K562 (cell line): ENCODE data around the gene APBA2. TPM values are rescaled to one million over a fixed set of nuclear protein-coding genes. Genes with fewer than 3 reads are reported as not detected.

ENCODE experiments used
- ATAC-seq: fragments of 200-7000 bp; cut with Tn5 transposase; 3 replicates; pipeline ENCODE4 v1.9.1; 2020; ENCODE audit warnings: moderate library complexity
- BruUV-seq: library from RNA; stranded (reverse); fragments of 400-500 nt; replicated peaks from 2 replicates; lab custom pipeline; 2021; lab: Mats Ljungman, UMichigan
- CTCF ChIA-PET: fragments of 300-600 bp; formaldehyde crosslinking; extraction: SDS; loops from one replicate; lab custom pipeline; 2021; ENCODE audit warnings: low intra/inter-chr PET ratio; lab: Yijun Ruan, JAX
- POLR2A ChIA-PET: fragments of 300-600, 350-650 bp; sonication (Branson Sonifier 250); formaldehyde crosslinking; extraction: SDS; loops from one replicate; lab custom pipeline; 2021; ENCODE audit warnings: antibody characterized with exemption, inconsistent platforms; lab: Yijun Ruan, JAX
- DNase-seq, 4 experiments: peaks; one replicate each; pipeline versions ENCODE4 v3.0.0 to v3.0.0-alpha.2; 2011 to 2018; ENCODE audit warnings: low spot score in 3 of 4, mixed read lengths in 3 of 4; ENCODE audit errors: extremely low read depth in 1 of 4
- FAIRE-seq: peaks from 2 replicates; lab custom pipeline; 2011; peaks lifted over from hg19 to GRCh38; lab: Jason Lieb, UNC
- H2AFZ ChIP-seq: 2 replicates; pipeline ENCODE4 v1.6.0; 2011; ENCODE audit warnings: low read depth, low read length, control low read depth, inconsistent platforms
- H3K27ac ChIP-seq: fragments of 200-600 bp; 3 replicates; pipeline ENCODE4 v1.8.0; 2011; ENCODE audit warnings: low read depth, mild to moderate bottlenecking, control low read depth, inconsistent platforms, low read length, moderate library complexity, mixed read lengths; ENCODE audit errors: extremely low read depth
- H3K27me3 ChIP-seq, 2 experiments: fragments of 300-600 bp in 1 of 2; 2 replicates in 1 of 2; 3 replicates in 1 of 2; pipeline versions ENCODE4 v1.6.0 to v1.8.0; 2011; ENCODE audit warnings: inconsistent platforms in 2 of 2, low read length in 2 of 2, mild to moderate bottlenecking in 1 of 2, mixed read lengths in 1 of 2, moderate library complexity in 1 of 2; ENCODE audit not compliant: control insufficient read depth in 2 of 2, insufficient read depth in 2 of 2
- H3K36me3 ChIP-seq: fragments of 300-600 bp; 3 replicates; pipeline ENCODE4 v1.8.0; 2011; ENCODE audit warnings: mild to moderate bottlenecking, low read length, inconsistent platforms; ENCODE audit not compliant: control insufficient read depth, insufficient read depth
- H3K4me1 ChIP-seq, 2 experiments: fragments of 200-600 bp in 1 of 2; replicated peaks in 1 of 2; 2 replicates in 1 of 2; 3 replicates in 1 of 2; pipeline versions ENCODE4 v1.5.1 to v1.8.0; 2011; ENCODE audit warnings: inconsistent platforms in 2 of 2, low read length in 2 of 2, mild to moderate bottlenecking in 1 of 2, mixed read lengths in 1 of 2, moderate library complexity in 1 of 2; ENCODE audit not compliant: control insufficient read depth in 2 of 2, insufficient read depth in 2 of 2
- H3K4me2 ChIP-seq: 2 replicates; pipeline ENCODE4 v1.6.1; 2011; ENCODE audit warnings: low read length, control low read depth, inconsistent platforms, mixed read lengths; ENCODE audit not compliant: insufficient read depth
- H3K4me3 ChIP-seq: fragments of 200-600 bp; sonication (generic), shearing (Covaris generic); 2 replicates; pipeline ENCODE4 v1.5.1; 2016; ENCODE audit warnings: control low read depth, inconsistent platforms
- H3K79me2 ChIP-seq: fragments of 200-600 bp; 3 replicates; pipeline ENCODE4 v1.8.0; 2011; ENCODE audit warnings: low read length, inconsistent platforms; ENCODE audit not compliant: control insufficient read depth, insufficient read depth
- H3K9ac ChIP-seq, 2 experiments: 2 replicates each; pipeline versions ENCODE4 v1.6.0 to v1.6.1; 2011; ENCODE audit warnings: low read depth in 2 of 2, low read length in 2 of 2, control low read depth in 1 of 2, inconsistent platforms in 1 of 2, mild to moderate bottlenecking in 1 of 2, mixed read lengths in 1 of 2; ENCODE audit not compliant: insufficient read depth in 1 of 2
- H3K9me1 ChIP-seq: one replicate; pipeline ENCODE4 v1.6.0; 2011; ENCODE audit warnings: inconsistent platforms, mild to moderate bottlenecking, low read length, moderate library complexity; ENCODE audit not compliant: control insufficient read depth, insufficient read depth
- H3K9me3 ChIP-seq: replicated peaks from 2 replicates; pipeline ENCODE4 v1.5.1; 2011; ENCODE audit warnings: low read depth, low read length, inconsistent platforms; ENCODE audit not compliant: control insufficient read depth, insufficient read depth
- H4K20me1 ChIP-seq: replicated peaks from 2 replicates; pipeline ENCODE4 v1.6.1; 2011; ENCODE audit warnings: low read length, inconsistent platforms, mixed read lengths; ENCODE audit not compliant: control insufficient read depth, insufficient read depth
- GATAD2A ChIP-seq: fragments of 450-650 bp; IDR thresholded peaks from 2 replicates; pipeline ENCODE4 v1.6.1; 2017
- GTF2B ChIP-seq: IDR thresholded peaks from 2 replicates; pipeline ENCODE4 v1.6.1; 2011; ENCODE audit not compliant: insufficient read length; ENCODE audit errors: extremely low read depth
- HDAC8 ChIP-seq: fragments of 450-650 bp; IDR thresholded peaks from 2 replicates; pipeline ENCODE4 v1.6.1; 2016; ENCODE audit warnings: mild to moderate bottlenecking, missing genetic modification characterization, moderate library complexity, missing compliant biosample characterization
- MEIS2 ChIP-seq: fragments of 450-650 bp; IDR thresholded peaks from 2 replicates; pipeline ENCODE4 v1.6.1; 2014; ENCODE audit warnings: mild to moderate bottlenecking; ENCODE audit not compliant: partially characterized antibody
- ZBTB7A ChIP-seq: IDR thresholded peaks from 2 replicates; pipeline ENCODE4 v1.6.1; 2011; ENCODE audit warnings: low read depth, mild to moderate bottlenecking, low read length, moderate library complexity, borderline replicate concordance; ENCODE audit not compliant: control insufficient read depth
- WGBS: fragments of 100-300 bp; shearing (Covaris generic); methylation state at CpG from one replicate; pipeline ENCODE4 v1.1.6; 2016; ENCODE audit warnings: low coverage, mixed read lengths; ENCODE audit not compliant: insufficient coverage; ENCODE audit errors: missing lambda C conversion rate; 5-methylcytosine and 5-hydroxymethylcytosine counted together
- in situ Hi-C: fragments of 300-500 bp; cut with MboI; formaldehyde crosslinking; loops from 4 replicates; pipeline ENCODE4 v1.15.0; 2018; ENCODE audit warnings: inconsistent platforms, mixed read lengths
- intact Hi-C: fragments of 100-400 bp; cut with micrococcal nuclease; formaldehyde crosslinking; loops from 2 replicates; pipeline ENCODE4 v1.14.2; 2022
- polyA plus RNA-seq, 8 experiments: library from polyadenylated mRNA; depleted of rRNA in 4 of 8; stranded (reverse) in 5 of 8; unstranded in 3 of 8; fragments of >200 nt; fragmentation: Nextera tagmentation in 2 of 8; fragmentation: Illumina TruSeq in 1 of 8; extraction: Ambion mirVana in 2 of 8; extraction: Trizol in 1 of 8; gene quantifications; 2 replicates each; pipeline versions ENCODE4 v1.2.1 to v1.2.3, GENCODE V29; 2011 to 2014; ENCODE audit warnings: inconsistent platforms in 1 of 8, missing spikeins in 1 of 8
- total RNA-seq, 7 experiments: library from RNA; depleted of rRNA in 6 of 7; stranded (reverse); fragments of >200 nt in 6 of 7; fragmentation: Illumina TruSeq in 2 of 7; extraction: Trizol in 2 of 7; gene quantifications; 2 replicates each; pipeline versions ENCODE4 v1.2.1 to v1.2.3, GENCODE V29; 2011 to 2021; ENCODE audit warnings: low replicate concordance in 1 of 7

The APBA2 gene
- total and polyA plus RNA-seq, 9 of the 15 experiments (the other 6 are each of a cell fraction or from before 2014, with no cell fraction given), result 0.24 to 40.9 (median 25.2) TPM

GRCh38 chr15:29097971-29098370 lies 212.2 kb downstream of the APBA2 start:
- Histone ChIP-seq H3K36me3 (peaks cover 20% of the 10 kb centered on the region; the same call in 2 of the 3 replicates), H3K9me3 (no peaks in the 10 kb centered on the region), H4K20me1 (no peaks in the 10 kb centered on the region; the same call in 1 of the 2 replicates), H3K27ac (no peak overlapping the region), H3K9me1 (peaks cover 2% of the 10 kb centered on the region), H3K79me2 (no peaks in the 10 kb centered on the region), H3K27me3 (no peaks in the 10 kb centered on the region), H2AFZ (no peak overlapping the region), H3K4me2 (no peak overlapping the region), H3K4me1 (peaks cover 0 to 3% of the 10 kb centered on the region in 2 experiments; a peak in 2 of 5 replicates), H3K4me3 (no peak overlapping the region), H3K9ac (no peak overlapping the region)
- ATAC-seq, result no peak
- 69% methylated on average over 9 of the region's 9 CpGs for WGBS
- no peak for FAIRE-seq
- ChIA-PET POLR2A (no interaction called here), CTCF (no interaction called here)
- intact Hi-C loops (no loop called here), in situ Hi-C loops (no loop called here)
- BruUV-seq, result no TSS peak
- no peak for DNase-seq
- TF ChIP-seq GATAD2A (no peak), MEIS2 (peak; percentile 15)

GRCh38 chr15:29098652-29099051 lies 212.9 kb downstream of the APBA2 start:
- BruUV-seq, result no TSS peak
- no peaks in the 10 kb centered on the region for H3K9me3 ChIP-seq
- 88% methylated on average over 13 of the region's 13 CpGs for WGBS
- H4K20me1 ChIP-seq, result no peaks in the 10 kb centered on the region
- ChIA-PET POLR2A (interaction anchor here (0.6 kb wide), 1 partner anchor 42 kb away, joined by 3 read pairs; no protein-coding TSS in a partner anchor), CTCF (no interaction called here)
- intact Hi-C loops, result no loop called here
- peak overlapping the region in 1 of 2 experiments; percentile 52; a peak in 1 of 4 replicates for H3K9ac ChIP-seq
- no peak overlapping the region for H3K4me2 ChIP-seq
- no peaks in the 10 kb centered on the region for H3K79me2 ChIP-seq
- no peaks in the 10 kb centered on the region for H3K27me3 ChIP-seq
- in situ Hi-C loops, result no loop called here
- H3K27ac ChIP-seq, result no peak overlapping the region
- ATAC-seq (no peak), DNase-seq (no peak), FAIRE-seq (no peak)
- H2AFZ ChIP-seq, result no peak overlapping the region
- peaks cover 2% of the 10 kb centered on the region for H3K9me1 ChIP-seq
- peaks cover 24% of the 10 kb centered on the region; the same call in 2 of the 3 replicates for H3K36me3 ChIP-seq
- H3K4me1 ChIP-seq, result peaks cover 0 to 3% of the 10 kb centered on the region in 2 experiments; a peak in 1 of 5 replicates
- no peak overlapping the region for H3K4me3 ChIP-seq
- TF ChIP-seq ZBTB7A (no peak), HDAC8 (tag) (no peak), GTF2B (no peak)
